IMR-90 (cell line): ENCODE results near the gene ZBTB46. TPM values are rescaled to one million over a fixed set of nuclear protein-coding genes. Genes with fewer than 3 reads are reported as not detected.

Experiments
- ATAC-seq: fragments of 200-7000 bp; cut with Tn5 transposase; 2 replicates; pipeline ENCODE4 v1.9.1; 2020; ENCODE audit warnings: low read depth, mild to moderate bottlenecking, moderate library complexity
- BruUV-seq: library from RNA; stranded (reverse); fragments of 400-500 nt; replicated peaks from 2 replicates; lab custom pipeline; 2021; lab: Mats Ljungman, UMichigan
- CTCF ChIA-PET: fragments of 300-600 bp; formaldehyde crosslinking; extraction: SDS; loops from one replicate; lab custom pipeline; 2021; ENCODE audit warnings: antibody characterized with exemption; lab: Yijun Ruan, JAX
- POLR2A ChIA-PET: fragments of 300-600 bp; sonication (Branson Sonifier 250); formaldehyde crosslinking; loops from one replicate; lab custom pipeline; 2022; ENCODE audit warnings: antibody characterized with exemption; ENCODE audit not compliant: unreplicated experiment; lab: Charles Lee
- DNase-seq: peaks from one replicate; pipeline ENCODE4 v3.0.0; 2013
- H2AFZ ChIP-seq: replicated peaks from 2 replicates; pipeline ENCODE3; 2013; ENCODE audit warnings: low read length, mild to moderate bottlenecking; ENCODE audit not compliant: poor library complexity
- H2AK5ac ChIP-seq: 2 replicates; pipeline ENCODE4 v1.6.1; 2013; ENCODE audit warnings: low read depth, low read length, inconsistent platforms
- H2AK9ac ChIP-seq: replicated peaks from 2 replicates; pipeline ENCODE3; 2013; ENCODE audit warnings: mild to moderate bottlenecking, low read depth, low read length, moderate library complexity; ENCODE audit not compliant: poor library complexity
- H2BK120ac ChIP-seq: 2 replicates; pipeline ENCODE4 v1.6.1; 2013; ENCODE audit warnings: low read depth, low read length, inconsistent platforms
- H2BK15ac ChIP-seq: 3 replicates; pipeline ENCODE4 v1.6.1; 2013; ENCODE audit warnings: low read depth, low read length, inconsistent platforms
- H2BK20ac ChIP-seq: 2 replicates; pipeline ENCODE4 v1.6.1; 2013; ENCODE audit warnings: low read depth, mild to moderate bottlenecking, inconsistent platforms, low read length, moderate library complexity
- H2BK5ac ChIP-seq: 2 replicates; pipeline ENCODE4 v1.6.1; 2013; ENCODE audit warnings: mild to moderate bottlenecking, low read depth, low read length, inconsistent platforms; ENCODE audit not compliant: poor library complexity, severe bottlenecking
- H3K14ac ChIP-seq: replicated peaks from 2 replicates; pipeline ENCODE4 v1.6.1; 2013; ENCODE audit warnings: low read depth, low read length, inconsistent platforms
- H3K18ac ChIP-seq: 2 replicates; pipeline ENCODE4 v1.6.1; 2013; ENCODE audit warnings: low read depth, low read length, control low read depth
- H3K23ac ChIP-seq: 2 replicates; pipeline ENCODE4 v1.6.1; 2013; ENCODE audit warnings: low read depth, low read length, inconsistent platforms
- H3K27ac ChIP-seq: 2 replicates; pipeline ENCODE4 v1.5.1; 2013; ENCODE audit warnings: mild to moderate bottlenecking, control low read depth, low read length; ENCODE audit not compliant: insufficient read depth
- H3K27me3 ChIP-seq: 2 replicates; pipeline ENCODE4 v1.6.1; 2013; ENCODE audit warnings: low read length; ENCODE audit not compliant: control insufficient read depth, insufficient read depth
- H3K36me3 ChIP-seq: 2 replicates; pipeline ENCODE4 v1.6.1; 2013; ENCODE audit warnings: low read length, mixed read lengths; ENCODE audit not compliant: control insufficient read depth, insufficient read depth
- H3K4ac ChIP-seq: 2 replicates; pipeline ENCODE4 v1.6.1; 2013; ENCODE audit warnings: low read depth, low read length, inconsistent platforms
- H3K4me1 ChIP-seq: 2 replicates; pipeline ENCODE4 v1.6.1; 2013; ENCODE audit warnings: low read length, mixed read lengths; ENCODE audit not compliant: control insufficient read depth, insufficient read depth
- H3K4me2 ChIP-seq: 2 replicates; pipeline ENCODE4 v1.6.1; 2013; ENCODE audit warnings: low read depth, mild to moderate bottlenecking, control low read depth, low read length, moderate library complexity
- H3K4me3 ChIP-seq: 2 replicates; pipeline ENCODE4 v1.5.1; 2013; ENCODE audit warnings: low read depth, mild to moderate bottlenecking, control low read depth, low read length, moderate library complexity; ENCODE audit not compliant: insufficient read depth
- H3K56ac ChIP-seq: 2 replicates; pipeline ENCODE4 v1.6.1; 2013; ENCODE audit warnings: low read length, inconsistent platforms; ENCODE audit not compliant: insufficient read depth; ENCODE audit errors: extremely low read depth
- H3K79me1 ChIP-seq, 2 experiments: 2 replicates each; pipeline ENCODE4 v1.6.1; 2013; ENCODE audit warnings: low read length in 2 of 2, inconsistent platforms in 1 of 2, low read depth in 1 of 2
- H3K9ac ChIP-seq: 2 replicates; pipeline ENCODE4 v1.6.1; 2013; ENCODE audit warnings: low read depth, low read length, control low read depth
- H3K9me1 ChIP-seq: 2 replicates; pipeline ENCODE4 v1.6.1; 2013; ENCODE audit warnings: low read length, inconsistent platforms; ENCODE audit not compliant: insufficient read depth
- H3K9me3 ChIP-seq: 2 replicates; pipeline ENCODE4 v1.6.1; 2013; ENCODE audit warnings: low read length; ENCODE audit not compliant: control insufficient read depth, insufficient read depth
- H4K20me1 ChIP-seq: 2 replicates; pipeline ENCODE4 v1.6.1; 2013; ENCODE audit warnings: low read length, inconsistent platforms; ENCODE audit not compliant: insufficient read depth
- H4K5ac ChIP-seq: 2 replicates; pipeline ENCODE4 v1.6.1; 2013; ENCODE audit warnings: mild to moderate bottlenecking, low read depth, low read length, control low read depth
- H4K8ac ChIP-seq, 2 experiments: 2 replicates each; pipeline ENCODE4 v1.6.1; 2013; ENCODE audit warnings: low read depth in 2 of 2, low read length in 2 of 2, control low read depth in 1 of 2, inconsistent platforms in 1 of 2
- H4K91ac ChIP-seq: 2 replicates; pipeline ENCODE4 v1.6.1; 2013; ENCODE audit warnings: low read depth, low read length, inconsistent platforms; ENCODE audit not compliant: insufficient read depth
- BHLHE40 ChIP-seq: fragments of 150-350 bp; IDR thresholded peaks from 2 replicates; pipeline ENCODE4 v1.6.1; 2016; ENCODE audit warnings: mild to moderate bottlenecking, low read depth, low read length
- CEBPB ChIP-seq: IDR thresholded peaks from 2 replicates; pipeline ENCODE4 v1.6.1; 2012; ENCODE audit warnings: low read depth, low read length, improper control_type of control experiment
- CHD1 ChIP-seq: IDR thresholded peaks from 2 replicates; pipeline ENCODE4 v1.6.1; 2012; ENCODE audit warnings: low read depth, low read length, improper control_type of control experiment
- FOS ChIP-seq: fragments of 150-350 bp; IDR thresholded peaks from 2 replicates; pipeline ENCODE4 v1.6.1; 2016; ENCODE audit warnings: low read depth, low read length
- MAFK ChIP-seq: IDR thresholded peaks from 2 replicates; pipeline ENCODE4 v1.6.1; 2012; ENCODE audit warnings: low read depth, low read length, improper control_type of control experiment
- MAZ ChIP-seq: IDR thresholded peaks from 2 replicates; pipeline ENCODE4 v1.6.1; 2012; ENCODE audit warnings: low read depth, mild to moderate bottlenecking, low read length, improper control_type of control experiment, moderate library complexity, borderline replicate concordance
- NFE2L2 ChIP-seq: fragments of 150-350 bp; IDR thresholded peaks from 2 replicates; pipeline ENCODE4 v1.6.1; 2016; ENCODE audit warnings: low read depth, mild to moderate bottlenecking, low read length
- POLR2A ChIP-seq: IDR thresholded peaks from 2 replicates; pipeline ENCODE4 v1.6.1; 2012; ENCODE audit warnings: mild to moderate bottlenecking, low read depth, low read length
- RFX5 ChIP-seq: IDR thresholded peaks from 2 replicates; pipeline ENCODE4 v1.8.0; 2012; ENCODE audit warnings: low read depth, mild to moderate bottlenecking, low read length, moderate library complexity
- SMC3 ChIP-seq: fragments of 150-350 bp; IDR thresholded peaks from 2 replicates; pipeline ENCODE4 v1.6.1; 2016; ENCODE audit warnings: low read depth, mild to moderate bottlenecking, antibody characterized with exemption, low read length, moderate library complexity
- WGBS, 2 experiments: methylation state at CpG; one replicate each; pipeline versions ENCODE4 v1.1.5 to v1.1.7; 2013; ENCODE audit warnings: missing lambda C conversion rate in 2 of 2; ENCODE audit not compliant: insufficient read length in 1 of 2; ENCODE audit errors: extremely low coverage in 2 of 2; 5-methylcytosine and 5-hydroxymethylcytosine counted together
- dilution Hi-C: fragments of 300-500 bp; cut with HindIII; formaldehyde crosslinking; loops from one replicate; pipeline ENCODE4 v1.14.3; 2018; ENCODE audit warnings: low sequenced_read_pairs; ENCODE audit not compliant: unreplicated experiment
- in situ Hi-C: fragments of 300-500 bp; cut with MboI; formaldehyde crosslinking; loops from 3 replicates; pipeline ENCODE4 v1.14.3; 2019; ENCODE audit warnings: low sequenced_read_pairs, inconsistent platforms, mixed read lengths
- intact Hi-C: fragments of 100-400 bp; cut with micrococcal nuclease; formaldehyde crosslinking; loops from 2 replicates; pipeline ENCODE4 v1.10.0; 2022
- polyA plus RNA-seq, 3 experiments: library from polyadenylated mRNA; depleted of rRNA; stranded (reverse); fragments of >200 nt; gene quantifications; 2 replicates each; pipeline ENCODE4 v1.2.3, GENCODE V29; 2012; ENCODE audit warnings: low replicate concordance in 1 of 3
- total RNA-seq: library from RNA; depleted of rRNA; stranded (reverse); fragments of >200 nt; gene quantifications from 2 replicates; pipeline ENCODE4 v1.2.3, GENCODE V29; 2012
- TF ChIP-seq, protein P1 (sequence below): conservative IDR thresholded peaks from 2 replicates; pipeline ENCODE4 v1.5.1; 2012; ENCODE audit warnings: mild to moderate bottlenecking, low read depth, low read length, improper control_type of control experiment
- TF ChIP-seq, protein P2 (sequence below): fragments of 150-350 bp; IDR thresholded peaks from 2 replicates; pipeline ENCODE4 v1.6.1; 2016; ENCODE audit warnings: low read depth, mild to moderate bottlenecking, low read length, moderate library complexity, borderline replicate concordance

The ZBTB46 gene
- total and polyA plus RNA-seq, 2 of the 4 experiments (the other 2 are of a cell fraction) = 4.2 to 14.9 TPM

DNA sequence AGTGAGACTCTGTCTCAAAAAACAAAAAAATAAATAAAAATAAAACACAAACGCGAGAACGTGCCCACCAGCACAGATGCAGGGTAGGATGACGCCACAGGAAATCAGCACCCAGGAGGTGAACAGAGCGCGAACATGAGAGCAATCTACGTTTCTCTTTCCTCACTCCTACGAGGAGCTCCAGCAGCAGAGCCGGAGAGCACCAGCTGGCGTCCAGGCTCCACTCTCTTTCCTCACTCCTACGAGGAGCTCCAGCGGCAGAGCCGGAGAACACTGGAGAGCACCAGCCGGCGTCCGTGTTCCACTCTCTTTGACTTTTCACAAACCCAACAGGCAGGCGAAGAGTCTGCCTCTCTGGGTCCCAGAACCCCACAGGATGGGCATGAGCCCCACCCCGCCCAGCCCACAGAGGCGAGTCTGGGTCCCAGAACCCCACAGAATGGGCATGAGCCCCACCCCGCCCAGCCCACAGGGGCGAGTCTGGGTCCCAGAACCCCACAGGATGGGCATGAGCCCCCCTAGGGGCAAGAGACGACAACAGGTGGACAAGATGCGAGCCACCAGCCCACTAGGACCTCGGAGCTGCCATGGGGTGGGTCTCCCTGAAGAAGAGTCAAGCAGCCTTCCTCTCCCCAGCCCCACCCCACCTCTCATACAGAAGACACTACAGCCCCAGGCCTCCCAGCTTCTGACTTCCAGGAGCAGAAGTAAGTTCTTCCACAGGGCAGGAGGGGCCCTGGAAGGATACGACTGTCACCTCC lies 20.2 kb downstream of the ZBTB46 start:
- ChIA-PET POLR2A (no interaction called here), CTCF (no interaction called here)
- peaks cover 9% of the 10 kb centered on the region for H3K4me1 ChIP-seq
- no peak overlapping the region for H3K9ac ChIP-seq
- H3K4me2 ChIP-seq = no peak overlapping the region
- no peak overlapping the region for H4K5ac ChIP-seq
- H3K4me3 ChIP-seq = no peak overlapping the region
- peaks cover 22 to 60% of the 10 kb centered on the region in 2 experiments for H3K79me1 ChIP-seq
- H3K18ac ChIP-seq = no peak overlapping the region
- H2AK5ac ChIP-seq = no peak overlapping the region
- intact Hi-C loops = no loop called here
- no TSS peak for BruUV-seq
- H3K27me3 ChIP-seq = no peaks in the 10 kb centered on the region
- no peak overlapping the region for H3K14ac ChIP-seq
- H2BK120ac ChIP-seq = no peak overlapping the region
- WGBS, 2 experiments = 86% methylated on average over 7 of the region's 25 CpGs; no CpG with 5 or more reads in 1 of the 2 experiments
- H2BK5ac ChIP-seq = no peak overlapping the region
- H3K56ac ChIP-seq = no peak overlapping the region
- no peak overlapping the region for H4K91ac ChIP-seq
- TF ChIP-seq NFE2L2 = no peak
- TF ChIP-seq BHLHE40 = no peak
- TF ChIP-seq RFX5 = no peak
- TF ChIP-seq FOS = no peak
- TF ChIP-seq, protein P1, sequence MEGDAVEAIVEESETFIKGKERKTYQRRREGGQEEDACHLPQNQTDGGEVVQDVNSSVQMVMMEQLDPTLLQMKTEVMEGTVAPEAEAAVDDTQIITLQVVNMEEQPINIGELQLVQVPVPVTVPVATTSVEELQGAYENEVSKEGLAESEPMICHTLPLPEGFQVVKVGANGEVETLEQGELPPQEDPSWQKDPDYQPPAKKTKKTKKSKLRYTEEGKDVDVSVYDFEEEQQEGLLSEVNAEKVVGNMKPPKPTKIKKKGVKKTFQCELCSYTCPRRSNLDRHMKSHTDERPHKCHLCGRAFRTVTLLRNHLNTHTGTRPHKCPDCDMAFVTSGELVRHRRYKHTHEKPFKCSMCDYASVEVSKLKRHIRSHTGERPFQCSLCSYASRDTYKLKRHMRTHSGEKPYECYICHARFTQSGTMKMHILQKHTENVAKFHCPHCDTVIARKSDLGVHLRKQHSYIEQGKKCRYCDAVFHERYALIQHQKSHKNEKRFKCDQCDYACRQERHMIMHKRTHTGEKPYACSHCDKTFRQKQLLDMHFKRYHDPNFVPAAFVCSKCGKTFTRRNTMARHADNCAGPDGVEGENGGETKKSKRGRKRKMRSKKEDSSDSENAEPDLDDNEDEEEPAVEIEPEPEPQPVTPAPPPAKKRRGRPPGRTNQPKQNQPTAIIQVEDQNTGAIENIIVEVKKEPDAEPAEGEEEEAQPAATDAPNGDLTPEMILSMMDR = no peak
- no peak for TF ChIP-seq CEBPB
- TF ChIP-seq POLR2A = no peak
- no peak for TF ChIP-seq MAFK
- no peak for TF ChIP-seq MAZ
- TF ChIP-seq CHD1 = no peak
- TF ChIP-seq, protein P2, sequence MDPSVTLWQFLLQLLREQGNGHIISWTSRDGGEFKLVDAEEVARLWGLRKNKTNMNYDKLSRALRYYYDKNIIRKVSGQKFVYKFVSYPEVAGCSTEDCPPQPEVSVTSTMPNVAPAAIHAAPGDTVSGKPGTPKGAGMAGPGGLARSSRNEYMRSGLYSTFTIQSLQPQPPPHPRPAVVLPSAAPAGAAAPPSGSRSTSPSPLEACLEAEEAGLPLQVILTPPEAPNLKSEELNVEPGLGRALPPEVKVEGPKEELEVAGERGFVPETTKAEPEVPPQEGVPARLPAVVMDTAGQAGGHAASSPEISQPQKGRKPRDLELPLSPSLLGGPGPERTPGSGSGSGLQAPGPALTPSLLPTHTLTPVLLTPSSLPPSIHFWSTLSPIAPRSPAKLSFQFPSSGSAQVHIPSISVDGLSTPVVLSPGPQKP = no peak
- no peak for TF ChIP-seq SMC3
- dilution Hi-C loops = no loop called here
- H2AK9ac ChIP-seq = no peak overlapping the region
- DNase-seq (no peak), ATAC-seq (no peak)
- H3K9me1 ChIP-seq = peaks cover 15% of the 10 kb centered on the region
- H4K20me1 ChIP-seq = peaks cover 43% of the 10 kb centered on the region
- H3K9me3 ChIP-seq = no peaks in the 10 kb centered on the region
- H3K4ac ChIP-seq = no peak overlapping the region
- in situ Hi-C loops = no loop called here
- H2BK15ac ChIP-seq = no peak overlapping the region
- no peak overlapping the region for H2BK20ac ChIP-seq
- no peak overlapping the region for H3K27ac ChIP-seq
- no peak overlapping the region for H4K8ac ChIP-seq
- no peak overlapping the region for H3K23ac ChIP-seq
- no peak overlapping the region for H2AFZ ChIP-seq
- no peaks in the 10 kb centered on the region; the same call in 1 of the 2 replicates for H3K36me3 ChIP-seq
